K562 (cell line): ENCODE data around the gene MAL.

Experiments
- BCLAF1 ChIP-seq, 2 experiments: fragments of 450-650 bp in 1 of 2; IDR thresholded peaks; 2 replicates each; pipeline ENCODE4 v1.6.1; 2011 to 2017; ENCODE audit warnings: low read depth in 2 of 2, antibody characterized with exemption in 1 of 2, borderline replicate concordance in 1 of 2, low read length in 1 of 2, mild to moderate bottlenecking in 1 of 2, mixed read lengths in 1 of 2; ENCODE audit not compliant: control insufficient read depth in 1 of 2
- CBX1 ChIP-seq: sonication (generic); IDR thresholded peaks from 2 replicates; pipeline ENCODE4 v1.6.1; 2016; ENCODE audit warnings: antibody characterized with exemption, low read depth, mild to moderate bottlenecking
- EGR1 ChIP-seq: fragments of 450-650 bp; conservative IDR thresholded peaks from 2 replicates; pipeline ENCODE4 v1.6.1; 2017; ENCODE audit warnings: mild to moderate bottlenecking
- ESRRA ChIP-seq: fragments of 450-650 bp; IDR thresholded peaks from 2 replicates; pipeline ENCODE4 v1.6.1; 2014; ENCODE audit warnings: low read depth, mild to moderate bottlenecking, moderate library complexity, borderline replicate concordance
- FOSL1 ChIP-seq: fragments of 200-800 bp; sonication (Bioruptor generic); conservative IDR thresholded peaks from 2 replicates; pipeline ENCODE4 v1.6.1; 2016; ENCODE audit warnings: missing genetic modification characterization, missing compliant biosample characterization
- GTF2E2 ChIP-seq: fragments of 200-800 bp; sonication (Bioruptor generic); IDR thresholded peaks from 2 replicates; pipeline ENCODE4 v1.6.1; 2016; ENCODE audit warnings: missing genetic modification characterization, missing compliant biosample characterization
- IRF9 ChIP-seq: fragments of 450-650 bp; IDR thresholded peaks from 2 replicates; pipeline ENCODE4 v1.6.1; 2016; ENCODE audit warnings: missing biosample characterization, missing genetic modification characterization
- POLR2G ChIP-seq: fragments of 200-400 bp; formaldehyde crosslinking; IDR thresholded peaks from 2 replicates; pipeline ENCODE4 v1.6.1; 2017; ENCODE audit warnings: low read depth, mild to moderate bottlenecking, antibody characterized with exemption, low read length, moderate library complexity
- TEAD4 ChIP-seq, 2 experiments: sonication (generic) in 1 of 2; formaldehyde crosslinking in 1 of 2; IDR thresholded peaks; 2 replicates each; pipeline versions ENCODE4 v1.6.1 to v1.8.0; 2012 to 2022; ENCODE audit warnings: borderline replicate concordance in 1 of 2, inconsistent platforms in 1 of 2, low read length in 1 of 2, mild to moderate bottlenecking in 1 of 2, missing genetic modification reagents in 1 of 2
- YY1 ChIP-seq, 3 experiments: IDR thresholded peaks; 2 replicates each; pipeline ENCODE4 v1.6.1; 2011; ENCODE audit warnings: low read length in 2 of 3, mild to moderate bottlenecking in 2 of 3, moderate library complexity in 2 of 3, borderline replicate concordance in 1 of 3, control low read depth in 1 of 3, low read depth in 1 of 3; ENCODE audit not compliant: insufficient read depth in 3 of 3, insufficient replicate concordance in 2 of 3, control insufficient read depth in 1 of 3, insufficient read length in 1 of 3; ENCODE audit errors: extremely low read depth in 1 of 3
- ZEB2 ChIP-seq: fragments of 450-650 bp; IDR thresholded peaks from 2 replicates; pipeline ENCODE4 v1.6.1; 2016
- TF ChIP-seq, protein P1 (sequence below): conservative IDR thresholded peaks from 2 replicates; pipeline ENCODE4 v1.6.1; 2011; ENCODE audit warnings: low read depth, mild to moderate bottlenecking, low read length; ENCODE audit not compliant: control insufficient read depth

DNA sequence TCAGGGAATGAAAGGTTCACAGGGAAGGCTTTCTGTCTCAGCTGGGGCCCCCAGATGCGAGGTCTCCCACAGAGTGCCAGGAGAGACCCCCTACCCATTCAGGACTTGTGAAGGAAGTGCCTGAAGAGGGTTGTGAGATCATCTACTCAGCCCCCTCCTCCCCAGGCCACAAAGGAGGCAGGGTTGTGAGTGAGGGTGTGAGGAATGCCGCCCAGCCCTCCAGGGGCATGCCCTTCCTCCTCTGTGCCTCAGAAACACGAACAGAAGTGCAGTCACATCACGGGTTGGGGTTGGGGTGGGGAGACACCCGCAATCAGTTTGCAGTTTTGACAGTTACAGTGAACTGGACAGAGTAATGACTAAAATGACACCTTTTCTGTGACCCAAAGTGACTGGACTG lies 5.0 kb downstream of the MAL start:
- no peak for TF ChIP-seq TEAD4 (IDR thresholded peaks at IDR 0.05; ENCODE audit: low read length)
- TF ChIP-seq TEAD4 (CRISPR knock-in tag; IDR thresholded peaks at IDR 0.05; ENCODE audit: borderline replicate concordance), result no peak
- TF ChIP-seq CBX1, result no peak
- no peak for TF ChIP-seq ESRRA
- no peak for TF ChIP-seq BCLAF1 (IDR thresholded peaks at IDR 0.05; ENCODE audit: borderline replicate concordance in 1 of 2, control insufficient read depth in 1 of 2, low read depth in 2 of 2, low read length in 1 of 2)
- no peak for TF ChIP-seq IRF9 (tag)
- no peak for TF ChIP-seq EGR1
- TF ChIP-seq GTF2E2 (tag), result no peak
- TF ChIP-seq, protein P1, sequence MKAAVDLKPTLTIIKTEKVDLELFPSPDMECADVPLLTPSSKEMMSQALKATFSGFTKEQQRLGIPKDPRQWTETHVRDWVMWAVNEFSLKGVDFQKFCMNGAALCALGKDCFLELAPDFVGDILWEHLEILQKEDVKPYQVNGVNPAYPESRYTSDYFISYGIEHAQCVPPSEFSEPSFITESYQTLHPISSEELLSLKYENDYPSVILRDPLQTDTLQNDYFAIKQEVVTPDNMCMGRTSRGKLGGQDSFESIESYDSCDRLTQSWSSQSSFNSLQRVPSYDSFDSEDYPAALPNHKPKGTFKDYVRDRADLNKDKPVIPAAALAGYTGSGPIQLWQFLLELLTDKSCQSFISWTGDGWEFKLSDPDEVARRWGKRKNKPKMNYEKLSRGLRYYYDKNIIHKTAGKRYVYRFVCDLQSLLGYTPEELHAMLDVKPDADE, result no peak
- TF ChIP-seq ZEB2, result no peak
- TF ChIP-seq POLR2G, result no peak
- no peak for TF ChIP-seq YY1 (IDR thresholded peaks at IDR 0.05; ENCODE audit: borderline replicate concordance in 1 of 3, control insufficient read depth in 1 of 3, extremely low read depth in 1 of 3, insufficient read depth in 3 of 3, insufficient read length in 1 of 3, insufficient replicate concordance in 2 of 3, low read depth in 1 of 3, low read length in 2 of 3)
- no peak for TF ChIP-seq FOSL1
